ENCODE measurements around the gene LRCH3. TPM values are rescaled to one million over a fixed set of nuclear protein-coding genes. Genes with fewer than 3 reads are reported as not detected.

Gene LRCH3
- total RNA-seq, 1 experiment from 2014 or later, result 71.8 TPM

GRCh38 chr3:197796087-197796486 lies 5.0 kb downstream of the LRCH3 start:
- no peak overlapping the region for H3K4me3 ChIP-seq (ENCODE audit: low read depth, low read length, poor library complexity, severe bottlenecking)
- ChIA-PET CTCF (no interaction called here), POLR2A (ENCODE audit: low non-redundant PET) (no interaction called here)
- no peak for DNase-seq (ENCODE audit: low spot score)
- no peaks in the 10 kb centered on the region for H3K27me3 ChIP-seq (replicated peaks; ENCODE audit: insufficient read depth, low read depth, low read length, poor library complexity)
- intact Hi-C loops (cut with micrococcal nuclease; ENCODE audit: unreplicated experiment), result no loop called here
- H3K27ac ChIP-seq (ENCODE audit: low read depth, low read length, poor library complexity, severe bottlenecking), result no peak overlapping the region
- no peaks in the 10 kb centered on the region for H3K36me3 ChIP-seq (ENCODE audit: insufficient read depth, low read length, poor library complexity, severe bottlenecking)
- H3K4me1 ChIP-seq (ENCODE audit: insufficient read depth, low read length, poor library complexity, severe bottlenecking), result peaks cover 14% of the 10 kb centered on the region
- BruUV-seq (replicated peaks), result no TSS peak
- H3K9me3 ChIP-seq (ENCODE audit: low read depth, low read length, poor library complexity, severe bottlenecking), result no peaks in the 10 kb centered on the region
- TF ChIP-seq EZH2 (IDR thresholded peaks at IDR 0.05; ENCODE audit: borderline replicate concordance, low read depth, low read length, poor library complexity, severe bottlenecking) (no peak), CTCF (conservative IDR thresholded peaks at IDR 0.05; ENCODE audit: low read depth, low read length) (no peak)

GRCh38 chr3:197798863-197799262 lies 7.8 kb downstream of the LRCH3 start:
- TF ChIP-seq CTCF (conservative IDR thresholded peaks at IDR 0.05; ENCODE audit: low read depth, low read length) (no peak), EZH2 (IDR thresholded peaks at IDR 0.05; ENCODE audit: borderline replicate concordance, low read depth, low read length, poor library complexity, severe bottlenecking) (no peak)
- Histone ChIP-seq H3K4me3 (ENCODE audit: low read depth, low read length, poor library complexity, severe bottlenecking) (no peak overlapping the region), H3K27me3 (replicated peaks; ENCODE audit: insufficient read depth, low read depth, low read length, poor library complexity) (no peaks in the 10 kb centered on the region), H3K4me1 (ENCODE audit: insufficient read depth, low read length, poor library complexity, severe bottlenecking) (peaks cover 14% of the 10 kb centered on the region), H3K36me3 (ENCODE audit: insufficient read depth, low read length, poor library complexity, severe bottlenecking) (no peaks in the 10 kb centered on the region), H3K9me3 (ENCODE audit: low read depth, low read length, poor library complexity, severe bottlenecking) (no peaks in the 10 kb centered on the region), H3K27ac (ENCODE audit: low read depth, low read length, poor library complexity, severe bottlenecking) (no peak overlapping the region)
- no peak for DNase-seq (ENCODE audit: low spot score)
- ChIA-PET POLR2A (ENCODE audit: low non-redundant PET) (no interaction called here), CTCF (no interaction called here)
- no TSS peak for BruUV-seq (replicated peaks)
- intact Hi-C loops (cut with micrococcal nuclease; ENCODE audit: unreplicated experiment), result no loop called here

- DNase-seq (ENCODE audit: low spot score), result no peak
- Histone ChIP-seq H3K27me3 (replicated peaks; ENCODE audit: insufficient read depth, low read depth, low read length, poor library complexity) (no peaks in the 10 kb centered on the region), H3K9me3 (ENCODE audit: low read depth, low read length, poor library complexity, severe bottlenecking) (no peaks in the 10 kb centered on the region), H3K36me3 (ENCODE audit: insufficient read depth, low read length, poor library complexity, severe bottlenecking) (no peaks in the 10 kb centered on the region), H3K4me3 (ENCODE audit: low read depth, low read length, poor library complexity, severe bottlenecking) (no peak overlapping the region), H3K4me1 (ENCODE audit: insufficient read depth, low read length, poor library complexity, severe bottlenecking) (peaks cover 11% of the 10 kb centered on the region), H3K27ac (ENCODE audit: low read depth, low read length, poor library complexity, severe bottlenecking) (no peak overlapping the region)
- ChIA-PET CTCF (no interaction called here), POLR2A (ENCODE audit: low non-redundant PET) (no interaction called here)
- TF ChIP-seq CTCF (conservative IDR thresholded peaks at IDR 0.05; ENCODE audit: low read depth, low read length) (no peak), EZH2 (IDR thresholded peaks at IDR 0.05; ENCODE audit: borderline replicate concordance, low read depth, low read length, poor library complexity, severe bottlenecking) (no peak)
- intact Hi-C loops (cut with micrococcal nuclease; ENCODE audit: unreplicated experiment), result no loop called here
- no TSS peak for BruUV-seq (replicated peaks)
These were observed 9.3 kb downstream of the LRCH3 start for GRCh38 chr3:197800379-197800778.

Measured in A673 (cell line).